ENCODE data around the gene TECRL. TPM values are rescaled to one million over a fixed set of nuclear protein-coding genes. Genes with fewer than 3 reads are reported as not detected.

TECRL gene, protein sequence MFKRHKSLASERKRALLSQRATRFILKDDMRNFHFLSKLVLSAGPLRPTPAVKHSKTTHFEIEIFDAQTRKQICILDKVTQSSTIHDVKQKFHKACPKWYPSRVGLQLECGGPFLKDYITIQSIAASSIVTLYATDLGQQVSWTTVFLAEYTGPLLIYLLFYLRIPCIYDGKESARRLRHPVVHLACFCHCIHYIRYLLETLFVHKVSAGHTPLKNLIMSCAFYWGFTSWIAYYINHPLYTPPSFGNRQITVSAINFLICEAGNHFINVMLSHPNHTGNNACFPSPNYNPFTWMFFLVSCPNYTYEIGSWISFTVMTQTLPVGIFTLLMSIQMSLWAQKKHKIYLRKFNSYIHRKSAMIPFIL
- total RNA-seq = not detected
- long read RNA-seq = 0 reads

DNA sequence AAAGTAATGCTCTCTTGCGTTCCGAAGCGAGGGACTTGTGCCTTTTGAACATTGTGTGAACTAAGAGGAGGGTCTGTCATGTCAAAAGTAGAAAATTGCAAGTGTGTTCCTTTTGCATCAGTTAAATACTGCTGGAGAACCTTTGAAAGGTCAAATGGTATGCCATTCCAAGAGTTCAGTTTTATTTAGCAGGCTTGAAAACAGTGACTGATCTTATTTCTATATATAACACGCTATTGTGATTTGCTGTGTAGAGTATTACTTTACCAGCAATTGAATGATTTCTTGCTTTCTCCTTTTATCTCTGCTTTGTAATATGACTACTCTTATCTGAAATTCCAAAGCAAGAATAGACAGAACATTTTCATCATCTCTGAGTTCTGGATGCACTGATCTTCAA, at the start of gene TECRL:
TECRL (minus strand) TSS at position 151 of the 400 bp plus-strand sequence; CDS start at position 52, 99 bp downstream.
- ATAC-seq (no peak), DNase-seq (no peak)
- intact Hi-C loops (cut with DNase I, micrococcal nuclease) = no loop called here

GRCh38 chr4:64432674-64433073, 23.4 kb upstream of the TECRL start:
- intact Hi-C loops (cut with DNase I, micrococcal nuclease) = no loop called here
- ATAC-seq (no peak), DNase-seq (no peak)

GRCh38 chr4:64430933-64431332, 21.7 kb upstream of the TECRL start:
- intact Hi-C loops (cut with DNase I, micrococcal nuclease) = no loop called here
- DNase-seq = no peak
- ATAC-seq = no peak

- intact Hi-C loops (cut with DNase I, micrococcal nuclease) = no loop called here
- no peak for DNase-seq
- no peak for ATAC-seq
Measured at GRCh38 chr4:64417974-64418373, 8.7 kb upstream of the TECRL start.

DNA sequence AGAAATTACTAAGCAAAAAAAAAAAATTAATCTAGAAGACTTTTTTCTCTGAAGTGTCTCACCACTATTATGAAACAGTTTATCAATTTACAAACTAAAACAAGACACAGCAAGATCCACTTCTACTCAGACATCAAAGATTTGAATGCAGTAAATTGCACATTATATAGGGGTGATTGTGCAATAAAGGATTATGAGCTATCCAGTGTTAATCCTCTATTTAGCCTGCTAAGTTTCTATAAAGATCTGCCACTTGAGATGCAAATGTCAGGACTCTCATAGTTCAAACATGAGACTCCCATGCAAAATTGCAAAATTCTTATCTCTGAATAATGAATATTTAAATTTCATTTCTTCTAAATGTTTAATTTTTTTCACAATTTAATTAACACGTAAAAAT, 2.2 kb downstream of the TECRL start:
- intact Hi-C loops (cut with DNase I, micrococcal nuclease) = no loop called here
- DNase-seq (no peak), ATAC-seq (no peak)

GRCh38 chr4:64405761-64406160, 3.5 kb downstream of the TECRL start:
- intact Hi-C loops (cut with DNase I, micrococcal nuclease) = no loop called here
- ATAC-seq (no peak), DNase-seq (no peak)

- intact Hi-C loops (cut with DNase I, micrococcal nuclease) = no loop called here
- no peak for ATAC-seq
Measured at GRCh38 chr4:64402684-64403083, 6.6 kb downstream of the TECRL start.

GRCh38 chr4:64399313-64400109, 9.7 kb downstream of the TECRL start:
- intact Hi-C loops (cut with DNase I, micrococcal nuclease) = no loop called here
- DNase-seq = no peak
- no peak for ATAC-seq

More at GRCh38 chr4:64402684-64403083, 6.6 kb downstream of the TECRL start:
- DNase-seq = no peak

GRCh38 chr4:64394469-64394868, 14.8 kb downstream of the TECRL start:
- intact Hi-C loops (cut with DNase I, micrococcal nuclease) = no loop called here
- ATAC-seq (no peak), DNase-seq (no peak)

DNA sequence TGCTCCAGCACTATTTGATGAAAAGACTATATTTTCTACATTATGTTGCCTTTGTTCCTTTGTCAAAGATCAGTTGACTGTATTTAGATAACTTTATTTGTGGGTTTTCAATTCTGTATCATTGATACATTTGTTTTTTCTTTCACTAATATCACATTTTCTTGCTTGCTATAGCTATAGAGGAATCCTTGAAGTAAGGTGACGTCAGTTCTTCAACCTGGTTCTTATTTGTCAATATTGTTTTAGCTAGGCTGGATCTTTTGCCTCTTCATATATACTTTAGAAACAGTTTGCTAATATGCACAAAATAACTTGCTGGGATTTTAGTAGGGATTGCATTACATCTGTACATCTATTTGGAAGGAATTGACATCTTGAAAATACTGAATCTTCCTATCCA, 21.0 kb downstream of the TECRL start:
- no peak for ATAC-seq
- DNase-seq = no peak
- intact Hi-C loops (cut with DNase I, micrococcal nuclease) = no loop called here

DNA sequence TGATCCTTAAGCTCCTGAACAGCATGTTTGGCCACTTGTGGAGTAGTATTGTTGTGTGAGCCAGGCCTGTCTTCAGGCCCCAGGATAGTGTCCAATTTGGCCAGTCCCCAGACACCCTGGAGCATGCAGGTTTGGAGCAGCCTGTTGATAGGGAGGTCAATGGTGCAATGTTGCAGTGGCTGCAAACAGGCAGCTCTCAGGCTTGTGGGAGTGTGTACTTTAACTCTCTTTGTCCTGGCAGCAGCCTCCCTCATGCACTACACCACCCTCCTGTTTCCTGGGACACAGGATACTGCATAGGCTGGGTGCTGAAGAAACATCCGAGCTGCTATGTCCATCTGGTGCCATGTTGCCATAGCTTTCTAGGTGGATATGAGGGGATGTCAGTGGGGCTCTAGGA, 24.0 kb downstream of the TECRL start:
- DNase-seq (no peak), ATAC-seq (no peak)
- intact Hi-C loops (cut with DNase I, micrococcal nuclease) = no loop called here

DNA sequence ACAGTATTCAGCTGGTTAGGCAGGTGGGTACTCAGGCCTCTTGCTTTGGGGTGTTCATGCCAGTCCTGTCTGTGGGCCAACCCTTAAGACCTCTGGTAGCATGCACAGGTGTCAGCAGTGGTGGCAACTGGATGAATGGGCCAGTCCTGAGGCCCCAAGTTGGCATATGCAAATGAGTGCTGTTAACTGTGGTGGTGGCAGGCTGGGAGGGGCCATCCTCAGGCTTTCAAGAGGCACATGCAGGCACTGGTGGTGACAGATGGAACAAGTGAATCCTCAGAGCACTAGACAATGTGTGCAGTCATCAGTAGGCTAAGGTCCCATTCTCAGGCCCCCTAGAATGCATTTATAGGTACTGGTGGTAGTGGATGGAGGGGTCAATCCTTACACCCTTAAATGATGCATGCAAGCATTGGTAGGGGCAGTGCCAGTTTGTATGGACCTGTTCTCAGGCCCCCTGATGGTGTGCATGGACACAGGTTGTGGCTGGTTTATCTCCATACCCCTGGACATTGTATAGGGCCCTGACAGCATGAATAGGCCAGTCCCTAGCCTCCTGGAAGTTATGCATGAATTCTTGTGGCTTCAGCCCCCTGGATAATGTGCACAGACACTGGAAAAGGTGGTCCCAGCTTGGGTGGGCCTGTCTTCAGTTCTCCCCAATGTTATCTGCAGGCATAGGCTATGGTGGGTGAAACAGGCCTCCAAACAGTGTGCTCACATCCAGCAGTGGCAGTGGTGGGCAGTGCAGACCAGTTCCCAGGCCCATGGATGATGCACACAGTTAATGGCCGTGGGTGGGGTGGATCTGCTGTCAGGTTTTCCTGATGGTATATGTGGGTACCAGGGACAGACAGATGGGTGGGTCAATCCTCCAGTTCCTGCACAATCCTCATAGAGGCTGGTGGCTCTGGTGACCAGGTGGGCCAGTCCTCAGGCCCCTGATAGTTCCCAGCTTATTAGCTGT, 24.7 kb downstream of the TECRL start:
- intact Hi-C loops (cut with DNase I, micrococcal nuclease) = no loop called here
- DNase-seq (no peak), ATAC-seq (no peak)

GRCh38 chr4:64368741-64369140, 40.5 kb downstream of the TECRL start:
- ATAC-seq (no peak), DNase-seq (no peak)

GRCh38 chr4:64361399-64361740, 47.9 kb downstream of the TECRL start:
- ATAC-seq (no peak), DNase-seq (no peak)
- intact Hi-C loops (cut with DNase I, micrococcal nuclease) = no loop called here

More at GRCh38 chr4:64368741-64369140, 40.5 kb downstream of the TECRL start:
- intact Hi-C loops (cut with DNase I, micrococcal nuclease) = no loop called here

DNA sequence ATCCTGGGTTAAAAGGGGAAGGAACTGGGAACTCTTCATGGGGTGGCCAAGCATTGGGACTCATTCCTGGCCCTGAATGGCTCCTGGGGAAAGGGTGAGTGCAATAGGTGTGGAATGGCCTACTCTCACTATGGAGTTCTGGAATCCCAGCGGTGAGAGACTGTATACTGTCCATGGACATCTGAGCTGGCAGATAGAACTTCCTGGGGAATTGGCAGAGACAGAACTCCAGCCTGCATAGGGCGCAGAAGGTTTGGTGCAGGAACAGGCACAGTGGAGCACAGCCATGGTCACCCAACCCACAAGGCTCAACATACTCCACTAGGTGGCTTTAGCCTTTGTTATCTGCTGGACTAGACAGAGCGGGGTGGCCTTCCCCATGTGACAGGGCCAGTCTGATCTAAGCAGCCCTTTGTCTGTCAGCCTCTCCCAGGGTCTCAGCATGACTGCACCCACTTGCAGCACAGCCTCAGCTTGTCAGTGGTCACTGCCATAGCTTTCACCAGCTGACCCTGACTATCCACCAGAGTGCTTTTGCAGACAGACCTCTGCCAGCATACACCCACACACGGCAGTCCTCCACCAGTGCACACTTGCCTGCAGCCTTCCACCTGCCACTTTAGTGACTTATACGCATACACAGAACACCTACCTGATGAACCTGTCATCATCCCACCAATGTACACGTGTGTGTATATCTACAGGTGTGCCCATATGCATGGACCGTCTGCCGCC, 48.4 kb downstream of the TECRL start:
- intact Hi-C loops (cut with DNase I, micrococcal nuclease) = no loop called here
- DNase-seq (no peak), ATAC-seq (no peak)

DNA sequence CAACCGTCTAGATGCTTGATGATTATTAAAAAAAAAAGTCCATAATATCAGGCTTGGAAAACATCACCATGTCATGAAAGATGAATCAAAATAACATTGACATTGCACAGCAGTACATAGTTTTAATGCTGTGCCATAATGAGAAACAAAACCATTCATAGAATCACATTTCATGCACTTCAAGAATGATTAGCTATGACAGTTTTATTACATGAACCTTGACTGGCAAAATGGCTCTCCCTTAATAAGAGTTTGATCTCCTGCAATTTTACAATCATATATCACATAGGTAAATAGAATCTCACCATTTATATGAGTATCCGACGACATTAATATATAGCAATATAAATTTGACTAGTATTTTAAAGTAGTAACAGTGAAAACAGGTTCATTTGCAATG, 49.8 kb downstream of the TECRL start:
- no peak for DNase-seq
- ATAC-seq = no peak
- intact Hi-C loops (cut with DNase I, micrococcal nuclease) = no loop called here

- intact Hi-C loops (cut with DNase I, micrococcal nuclease) = no loop called here
- no peak for ATAC-seq
- no peak for DNase-seq
Measured at GRCh38 chr4:64353904-64354303, 55.3 kb downstream of the TECRL start.

- intact Hi-C loops (cut with DNase I, micrococcal nuclease) = no loop called here
- DNase-seq (no peak), ATAC-seq (no peak)
Measured at GRCh38 chr4:64341711-64342110, 67.5 kb downstream of the TECRL start.

Data from left colon (tissue), 2 donors.